Astrocyte (in vitro differentiated cells and primary cell): ENCODE data around the gene CNKSR1.

Source experiments
- EZH2 ChIP-seq: IDR thresholded peaks from 2 replicates; pipeline ENCODE4 v1.6.1; 2012; ENCODE audit warnings: mild to moderate bottlenecking, low read length, inconsistent platforms; ENCODE audit not compliant: insufficient read depth
- TF ChIP-seq, protein P1 (sequence below): IDR thresholded peaks from 2 replicates; pipeline ENCODE4 v1.5.1; 2011; ENCODE audit warnings: low read depth, mild to moderate bottlenecking, inconsistent platforms, low read length, moderate library complexity; ENCODE audit not compliant: insufficient read depth

DNA sequence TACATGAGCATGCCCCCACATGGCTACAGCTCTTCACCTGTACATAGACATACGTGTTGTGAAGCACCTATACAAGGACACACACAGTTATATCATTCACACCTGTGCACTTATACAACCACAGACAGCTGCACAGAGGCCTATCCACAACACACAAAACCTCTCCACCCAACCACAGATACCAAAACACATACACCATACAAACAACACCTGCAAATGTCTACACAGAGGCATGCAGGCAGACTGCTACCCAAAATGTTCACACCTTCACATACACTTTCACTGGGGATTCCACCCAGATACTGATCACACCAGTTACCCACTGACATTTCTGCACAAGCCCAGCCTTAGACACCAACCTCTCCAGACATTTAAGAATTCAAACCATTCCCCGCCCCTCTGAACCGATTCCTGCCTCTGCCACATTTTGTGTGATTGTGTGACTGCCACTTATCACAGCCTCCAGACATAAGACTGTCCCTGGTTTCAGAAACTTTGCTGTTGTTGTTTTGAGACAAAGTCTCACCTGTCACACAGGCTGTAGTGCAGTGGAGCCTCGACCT lies 10.5 kb upstream of the CNKSR1 start:
- TF ChIP-seq, protein P1, sequence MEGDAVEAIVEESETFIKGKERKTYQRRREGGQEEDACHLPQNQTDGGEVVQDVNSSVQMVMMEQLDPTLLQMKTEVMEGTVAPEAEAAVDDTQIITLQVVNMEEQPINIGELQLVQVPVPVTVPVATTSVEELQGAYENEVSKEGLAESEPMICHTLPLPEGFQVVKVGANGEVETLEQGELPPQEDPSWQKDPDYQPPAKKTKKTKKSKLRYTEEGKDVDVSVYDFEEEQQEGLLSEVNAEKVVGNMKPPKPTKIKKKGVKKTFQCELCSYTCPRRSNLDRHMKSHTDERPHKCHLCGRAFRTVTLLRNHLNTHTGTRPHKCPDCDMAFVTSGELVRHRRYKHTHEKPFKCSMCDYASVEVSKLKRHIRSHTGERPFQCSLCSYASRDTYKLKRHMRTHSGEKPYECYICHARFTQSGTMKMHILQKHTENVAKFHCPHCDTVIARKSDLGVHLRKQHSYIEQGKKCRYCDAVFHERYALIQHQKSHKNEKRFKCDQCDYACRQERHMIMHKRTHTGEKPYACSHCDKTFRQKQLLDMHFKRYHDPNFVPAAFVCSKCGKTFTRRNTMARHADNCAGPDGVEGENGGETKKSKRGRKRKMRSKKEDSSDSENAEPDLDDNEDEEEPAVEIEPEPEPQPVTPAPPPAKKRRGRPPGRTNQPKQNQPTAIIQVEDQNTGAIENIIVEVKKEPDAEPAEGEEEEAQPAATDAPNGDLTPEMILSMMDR: no peak
- TF ChIP-seq EZH2: no peak
